SU-DHL-6 (cell line): ENCODE data around the gene GJC2.

Experiments used
- CTCF ChIP-seq: fragments of 200-600 bp; sonication (generic); IDR thresholded peaks from one replicate; pipeline ENCODE4 v1.5.1; 2017; ENCODE audit warnings: antibody characterized with exemption, mild to moderate bottlenecking, low read length, moderate library complexity; ENCODE audit not compliant: insufficient read depth, poor library complexity, severe bottlenecking
- EZH2phosphoT487 ChIP-seq: fragments of 200-600 bp; sonication (generic), shearing (Covaris generic); conservative IDR thresholded peaks from 2 replicates; pipeline ENCODE4 v1.6.1; 2018; ENCODE audit warnings: mild to moderate bottlenecking, antibody characterized with exemption, low read length, moderate library complexity, mixed read lengths

GRCh38 chr1:228163776-228164519, 14.2 kb downstream of the GJC2 start:
- TF ChIP-seq EZH2phosphoT487 (no peak), CTCF (no peak)
